PC-3 (cell line): ENCODE results near the gene STX1B.

Experiments
- EZH2 ChIP-seq: fragments of 300-600 bp; sonication (generic); IDR thresholded peaks from one replicate; pipeline ENCODE4 v1.6.1; 2017; ENCODE audit warnings: antibody characterized with exemption, mild to moderate bottlenecking, low read length; ENCODE audit not compliant: unreplicated experiment
- TF ChIP-seq, protein P1 (sequence below): fragments of 300-600 bp; sonication (generic); conservative IDR thresholded peaks from 2 replicates; pipeline ENCODE4 v1.5.1; 2017; ENCODE audit warnings: antibody characterized with exemption, low read depth, mild to moderate bottlenecking, low read length

DNA sequence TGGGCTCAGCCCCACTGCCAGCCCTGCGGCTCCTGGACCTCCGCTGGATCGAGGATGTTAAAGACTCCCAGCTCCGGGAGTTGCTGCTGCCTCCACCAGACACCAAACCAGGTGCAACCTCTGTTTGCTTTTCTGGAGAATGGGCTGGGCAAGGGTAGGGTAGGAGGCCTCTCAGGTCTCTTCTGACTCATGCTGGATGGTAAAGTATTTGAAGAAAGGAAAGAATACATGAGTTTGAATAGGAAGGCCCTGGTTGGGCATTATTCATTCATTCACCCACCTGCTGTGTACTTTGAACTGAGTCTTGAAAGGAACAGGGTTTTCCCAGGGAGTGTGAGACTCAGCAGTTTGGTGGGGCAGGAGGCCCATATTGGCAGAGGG lies 68.0 kb downstream of the STX1B start:
- TF ChIP-seq, protein P1, sequence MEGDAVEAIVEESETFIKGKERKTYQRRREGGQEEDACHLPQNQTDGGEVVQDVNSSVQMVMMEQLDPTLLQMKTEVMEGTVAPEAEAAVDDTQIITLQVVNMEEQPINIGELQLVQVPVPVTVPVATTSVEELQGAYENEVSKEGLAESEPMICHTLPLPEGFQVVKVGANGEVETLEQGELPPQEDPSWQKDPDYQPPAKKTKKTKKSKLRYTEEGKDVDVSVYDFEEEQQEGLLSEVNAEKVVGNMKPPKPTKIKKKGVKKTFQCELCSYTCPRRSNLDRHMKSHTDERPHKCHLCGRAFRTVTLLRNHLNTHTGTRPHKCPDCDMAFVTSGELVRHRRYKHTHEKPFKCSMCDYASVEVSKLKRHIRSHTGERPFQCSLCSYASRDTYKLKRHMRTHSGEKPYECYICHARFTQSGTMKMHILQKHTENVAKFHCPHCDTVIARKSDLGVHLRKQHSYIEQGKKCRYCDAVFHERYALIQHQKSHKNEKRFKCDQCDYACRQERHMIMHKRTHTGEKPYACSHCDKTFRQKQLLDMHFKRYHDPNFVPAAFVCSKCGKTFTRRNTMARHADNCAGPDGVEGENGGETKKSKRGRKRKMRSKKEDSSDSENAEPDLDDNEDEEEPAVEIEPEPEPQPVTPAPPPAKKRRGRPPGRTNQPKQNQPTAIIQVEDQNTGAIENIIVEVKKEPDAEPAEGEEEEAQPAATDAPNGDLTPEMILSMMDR, result no peak
- no peak for TF ChIP-seq EZH2
